ENCODE data around the gene MT1G.
"Not testable (repeated sequence)": the region's sequence is repeated elsewhere in the genome, so short reads cannot be mapped to it uniquely, and the experiment has no call there.

GRCh38 chr16:56665286-56666261, 2.3 kb downstream of the MT1G start:
- TF ChIP-seq CHD2 (IDR thresholded peaks at IDR 0.05; ENCODE audit: low read length, partially characterized antibody); POLR2A (IDR thresholded peaks at IDR 0.05; ENCODE audit: low read length); EP300 (IDR thresholded peaks at IDR 0.05); SREBF2 (IDR thresholded peaks at IDR 0.05); POLR2AphosphoS2 (conservative IDR thresholded peaks at IDR 0.05; ENCODE audit: low read length); RNF2 (IDR thresholded peaks at IDR 0.05; ENCODE audit: borderline replicate concordance, low read depth); EHMT2 (IDR thresholded peaks at IDR 0.05; ENCODE audit: low read depth); RAD21 (conservative IDR thresholded peaks at IDR 0.05 in 1 of 2, IDR thresholded peaks at IDR 0.05 in 1 of 2): not testable (repeated sequence)
- TF ChIP-seq, protein P1, sequence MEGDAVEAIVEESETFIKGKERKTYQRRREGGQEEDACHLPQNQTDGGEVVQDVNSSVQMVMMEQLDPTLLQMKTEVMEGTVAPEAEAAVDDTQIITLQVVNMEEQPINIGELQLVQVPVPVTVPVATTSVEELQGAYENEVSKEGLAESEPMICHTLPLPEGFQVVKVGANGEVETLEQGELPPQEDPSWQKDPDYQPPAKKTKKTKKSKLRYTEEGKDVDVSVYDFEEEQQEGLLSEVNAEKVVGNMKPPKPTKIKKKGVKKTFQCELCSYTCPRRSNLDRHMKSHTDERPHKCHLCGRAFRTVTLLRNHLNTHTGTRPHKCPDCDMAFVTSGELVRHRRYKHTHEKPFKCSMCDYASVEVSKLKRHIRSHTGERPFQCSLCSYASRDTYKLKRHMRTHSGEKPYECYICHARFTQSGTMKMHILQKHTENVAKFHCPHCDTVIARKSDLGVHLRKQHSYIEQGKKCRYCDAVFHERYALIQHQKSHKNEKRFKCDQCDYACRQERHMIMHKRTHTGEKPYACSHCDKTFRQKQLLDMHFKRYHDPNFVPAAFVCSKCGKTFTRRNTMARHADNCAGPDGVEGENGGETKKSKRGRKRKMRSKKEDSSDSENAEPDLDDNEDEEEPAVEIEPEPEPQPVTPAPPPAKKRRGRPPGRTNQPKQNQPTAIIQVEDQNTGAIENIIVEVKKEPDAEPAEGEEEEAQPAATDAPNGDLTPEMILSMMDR (IDR thresholded peaks at IDR 0.05): not testable (repeated sequence)
- TF ChIP-seq, protein P2, sequence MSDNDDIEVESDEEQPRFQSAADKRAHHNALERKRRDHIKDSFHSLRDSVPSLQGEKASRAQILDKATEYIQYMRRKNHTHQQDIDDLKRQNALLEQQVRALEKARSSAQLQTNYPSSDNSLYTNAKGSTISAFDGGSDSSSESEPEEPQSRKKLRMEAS (IDR thresholded peaks at IDR 0.05): not testable (repeated sequence)
- TF ChIP-seq, protein P3, sequence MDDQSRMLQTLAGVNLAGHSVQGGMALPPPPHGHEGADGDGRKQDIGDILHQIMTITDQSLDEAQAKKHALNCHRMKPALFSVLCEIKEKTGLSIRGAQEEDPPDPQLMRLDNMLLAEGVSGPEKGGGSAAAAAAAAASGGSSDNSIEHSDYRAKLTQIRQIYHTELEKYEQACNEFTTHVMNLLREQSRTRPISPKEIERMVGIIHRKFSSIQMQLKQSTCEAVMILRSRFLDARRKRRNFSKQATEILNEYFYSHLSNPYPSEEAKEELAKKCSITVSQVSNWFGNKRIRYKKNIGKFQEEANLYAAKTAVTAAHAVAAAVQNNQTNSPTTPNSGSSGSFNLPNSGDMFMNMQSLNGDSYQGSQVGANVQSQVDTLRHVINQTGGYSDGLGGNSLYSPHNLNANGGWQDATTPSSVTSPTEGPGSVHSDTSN (IDR thresholded peaks at IDR 0.05): not testable (repeated sequence)

All from A549 (cell line).